Testis (tissue), 3 donors: ENCODE measurements around the gene TC2N. TPM values are rescaled to one million over a fixed set of nuclear protein-coding genes. Genes with fewer than 3 reads are reported as not detected.

ENCODE experiments used
- DNase-seq: peaks from one replicate; pipeline ENCODE4 v3.0.0-alpha.2; 2019
- H3K27ac ChIP-seq, 2 donors: fragments of 200-600 bp; sonication (generic); one replicate each; pipeline ENCODE4 v1.5.1; 2019
- H3K27me3 ChIP-seq: fragments of 200-600 bp; sonication (generic); one replicate; pipeline ENCODE4 v1.5.1; 2019
- H3K36me3 ChIP-seq: fragments of 200-600 bp; sonication (generic); one replicate; pipeline ENCODE4 v1.5.1; 2017; ENCODE audit warnings: low read depth; ENCODE audit errors: missing control alignments
- H3K4me1 ChIP-seq: fragments of 200-600 bp; sonication (generic); one replicate; pipeline ENCODE4 v1.5.1; 2019
- H3K4me3 ChIP-seq, 2 donors: fragments of 200-600 bp; sonication (generic); one replicate each; pipeline ENCODE4 v1.5.1; 2017 to 2019
- H3K9me3 ChIP-seq: fragments of 200-600 bp; sonication (generic); one replicate; pipeline ENCODE4 v1.5.1; 2017
- POLR2A ChIP-seq: fragments of 450-650 bp; IDR thresholded peaks from one replicate; pipeline ENCODE4 v1.6.1; 2017; ENCODE audit warnings: antibody characterized with exemption, mild to moderate bottlenecking, moderate library complexity
- WGBS, 2 donors: methylation state at CpG; one replicate each; pipeline ENCODE4 v1.1.5; 2018; 5-methylcytosine and 5-hydroxymethylcytosine counted together
- intact Hi-C: fragments of 100-400 bp; cut with DNase I; formaldehyde crosslinking; loops from one replicate; pipeline ENCODE4 v1.15.1; 2023; ENCODE audit warnings: low total_unique reads
- polyA plus RNA-seq: library from polyadenylated mRNA; stranded (reverse); fragments of 350-450 nt; fragmentation: Illumina TruSeq; extraction: RNeasy Lipid Tissue Mini Kit (QIAGEN cat#74804); gene quantifications from one replicate; pipeline ENCODE4 v1.2.3, GENCODE V29; 2014; ENCODE audit warnings: low read depth, low replicate concordance; ENCODE audit not compliant: insufficient read depth
- total RNA-seq, 2 donors: library from RNA; depleted of rRNA; stranded (reverse); fragments of >200 nt; gene quantifications; one replicate each; pipeline ENCODE4 v1.2.3, GENCODE V29; 2016
- TF ChIP-seq, protein P1 (sequence below), 3 experiments: fragments of 450-650 bp in 2 of 3; fragments of 200-600 bp in 1 of 3; sonication (generic) in 1 of 3; IDR thresholded peaks; one replicate each; pipeline ENCODE4 v1.5.1; 2016 to 2019; ENCODE audit warnings: antibody characterized with exemption in 3 of 3, mild to moderate bottlenecking in 2 of 3, moderate library complexity in 1 of 3

Gene TC2N
- total and polyA plus RNA-seq, 3 donors from 2014 or later: 17.2 to 24.3 (median 19.6) TPM

DNA sequence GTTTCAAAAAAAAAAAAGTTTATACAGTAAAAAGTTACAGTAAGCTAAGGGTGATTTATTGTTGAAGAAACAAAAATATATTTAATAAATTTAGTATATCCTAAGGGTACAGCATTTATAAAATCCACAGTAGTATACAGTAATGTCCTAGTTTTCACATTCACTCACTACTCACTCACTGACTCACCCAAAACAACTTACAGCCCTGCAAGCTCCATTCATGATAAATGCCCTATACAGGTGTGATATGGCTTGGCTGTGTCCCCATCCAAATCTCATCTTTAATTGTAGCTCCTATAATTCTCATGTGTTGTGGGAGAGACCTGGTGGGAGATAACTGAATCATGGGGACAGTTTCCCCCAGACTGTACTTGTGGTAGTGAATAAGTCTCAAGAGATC is 61.7 kb downstream of the TC2N start:
- intact Hi-C loops: no loop called here
- TF ChIP-seq POLR2A: no peak
- TF ChIP-seq, protein P1, sequence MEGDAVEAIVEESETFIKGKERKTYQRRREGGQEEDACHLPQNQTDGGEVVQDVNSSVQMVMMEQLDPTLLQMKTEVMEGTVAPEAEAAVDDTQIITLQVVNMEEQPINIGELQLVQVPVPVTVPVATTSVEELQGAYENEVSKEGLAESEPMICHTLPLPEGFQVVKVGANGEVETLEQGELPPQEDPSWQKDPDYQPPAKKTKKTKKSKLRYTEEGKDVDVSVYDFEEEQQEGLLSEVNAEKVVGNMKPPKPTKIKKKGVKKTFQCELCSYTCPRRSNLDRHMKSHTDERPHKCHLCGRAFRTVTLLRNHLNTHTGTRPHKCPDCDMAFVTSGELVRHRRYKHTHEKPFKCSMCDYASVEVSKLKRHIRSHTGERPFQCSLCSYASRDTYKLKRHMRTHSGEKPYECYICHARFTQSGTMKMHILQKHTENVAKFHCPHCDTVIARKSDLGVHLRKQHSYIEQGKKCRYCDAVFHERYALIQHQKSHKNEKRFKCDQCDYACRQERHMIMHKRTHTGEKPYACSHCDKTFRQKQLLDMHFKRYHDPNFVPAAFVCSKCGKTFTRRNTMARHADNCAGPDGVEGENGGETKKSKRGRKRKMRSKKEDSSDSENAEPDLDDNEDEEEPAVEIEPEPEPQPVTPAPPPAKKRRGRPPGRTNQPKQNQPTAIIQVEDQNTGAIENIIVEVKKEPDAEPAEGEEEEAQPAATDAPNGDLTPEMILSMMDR (IDR thresholded peaks at IDR 0.05): no peak
- Histone ChIP-seq H3K27me3 (no peaks in the 10 kb centered on the region), H3K4me1 (no peaks in the 10 kb centered on the region), H3K27ac (no peak overlapping the region), H3K36me3 (no peaks in the 10 kb centered on the region), H3K4me3 (no peak overlapping the region), H3K9me3 (no peaks in the 10 kb centered on the region)
- no peak for DNase-seq

DNA sequence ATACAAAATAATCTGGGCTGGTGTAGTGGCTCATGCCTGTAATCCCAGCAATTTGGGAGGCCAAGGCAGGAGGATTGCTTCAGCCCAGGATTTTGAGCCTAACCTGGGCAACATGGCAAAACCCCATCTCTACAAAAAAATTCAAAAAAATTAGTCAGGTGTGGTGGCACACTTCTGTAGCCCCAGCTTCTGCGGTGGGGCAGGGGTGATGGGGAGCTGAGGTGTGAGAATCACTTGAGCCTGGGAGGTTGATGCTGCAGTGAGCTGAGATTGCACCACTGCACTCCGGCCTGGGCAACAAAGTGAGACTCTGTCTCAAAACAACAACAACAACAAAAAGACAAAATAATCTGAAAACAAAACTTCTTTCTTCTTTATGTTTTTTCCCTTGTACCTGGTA is 66.0 kb downstream of the TC2N start:
- no peaks in the 10 kb centered on the region for H3K36me3 ChIP-seq
- H3K4me3 ChIP-seq: no peak overlapping the region
- no peak overlapping the region for H3K27ac ChIP-seq
- intact Hi-C loops: no loop called here
- H3K9me3 ChIP-seq: no peaks in the 10 kb centered on the region
- 92 to 99% methylated on average over 2 of the region's 2 CpGs for WGBS, 2 donors
- DNase-seq: no peak
- no peaks in the 10 kb centered on the region for H3K27me3 ChIP-seq
- no peak for TF ChIP-seq POLR2A
- TF ChIP-seq, protein P1 (IDR thresholded peaks at IDR 0.05): no peak
- H3K4me1 ChIP-seq: no peaks in the 10 kb centered on the region

DNA sequence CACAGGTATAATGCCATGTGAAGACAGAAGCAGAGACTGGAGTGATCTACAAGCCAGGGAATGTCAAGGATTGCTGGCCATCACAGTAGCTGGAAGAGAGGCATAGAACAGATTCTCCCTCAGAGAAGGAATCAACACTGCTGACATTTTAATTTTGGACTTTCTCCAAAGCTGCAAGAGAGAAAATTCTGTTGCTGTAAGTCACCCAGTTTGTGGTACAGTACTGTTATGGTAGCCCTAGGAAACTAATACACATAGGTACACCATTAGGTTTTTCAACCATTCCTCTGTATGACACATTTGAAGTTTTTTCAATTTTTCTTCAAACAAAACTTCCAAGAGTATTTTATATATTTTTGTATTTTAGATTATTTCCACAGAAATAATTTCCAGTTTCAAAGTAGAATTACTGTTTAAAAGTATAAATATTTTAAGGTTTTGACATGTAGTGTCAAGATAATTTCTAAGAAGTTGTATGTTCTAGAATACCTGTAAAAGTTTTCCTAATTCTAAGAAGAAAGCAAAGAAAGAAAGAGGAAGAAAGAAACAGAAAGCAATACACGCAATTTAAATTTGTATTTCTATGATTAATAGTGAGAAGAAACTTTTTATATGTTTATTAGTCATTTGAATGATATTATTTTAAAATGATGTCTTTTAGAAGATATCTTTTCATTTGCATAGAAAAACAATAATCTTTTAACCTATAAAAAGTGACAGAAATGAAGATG is 70.6 kb downstream of the TC2N start:
- DNase-seq: no peak
- 89 to 97% methylated on average over 1 of the region's 1 CpG for WGBS, 2 donors
- H3K4me3 ChIP-seq: no peak overlapping the region
- intact Hi-C loops: no loop called here
- no peaks in the 10 kb centered on the region for H3K36me3 ChIP-seq
- H3K4me1 ChIP-seq: no peaks in the 10 kb centered on the region
- no peaks in the 10 kb centered on the region for H3K9me3 ChIP-seq
- H3K27ac ChIP-seq: no peak overlapping the region
- no peaks in the 10 kb centered on the region for H3K27me3 ChIP-seq
- TF ChIP-seq, protein P1 (IDR thresholded peaks at IDR 0.05): no peak
- no peak for TF ChIP-seq POLR2A

DNA sequence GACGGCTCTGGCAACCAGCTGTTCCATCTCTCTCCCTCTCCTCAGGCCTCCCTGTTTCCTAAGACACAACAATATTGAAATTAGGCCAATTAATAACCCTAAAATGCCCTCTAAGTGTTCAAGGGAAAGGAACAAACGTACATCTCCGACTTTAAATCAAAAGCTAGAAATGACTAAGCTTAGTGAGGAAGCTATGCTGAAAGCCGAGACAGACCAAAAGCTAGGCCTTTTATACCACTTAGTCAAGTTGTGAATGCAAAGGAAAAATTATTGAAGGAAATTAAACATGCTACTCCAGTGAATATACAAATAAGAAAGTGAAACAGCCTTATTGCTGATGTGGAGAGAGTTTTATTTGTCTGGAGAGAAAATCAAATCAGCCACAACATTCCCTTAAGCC is 73.6 kb downstream of the TC2N start:
- no peak for DNase-seq
- Histone ChIP-seq H3K27ac (no peak overlapping the region), H3K4me1 (no peaks in the 10 kb centered on the region), H3K36me3 (no peaks in the 10 kb centered on the region), H3K4me3 (no peak overlapping the region), H3K9me3 (no peaks in the 10 kb centered on the region), H3K27me3 (no peaks in the 10 kb centered on the region)
- WGBS, 2 donors: 84 to 94% methylated on average over 4 of the region's 4 CpGs
- TF ChIP-seq, protein P1 (IDR thresholded peaks at IDR 0.05): no peak
- no peak for TF ChIP-seq POLR2A
- intact Hi-C loops: no loop called here

DNA sequence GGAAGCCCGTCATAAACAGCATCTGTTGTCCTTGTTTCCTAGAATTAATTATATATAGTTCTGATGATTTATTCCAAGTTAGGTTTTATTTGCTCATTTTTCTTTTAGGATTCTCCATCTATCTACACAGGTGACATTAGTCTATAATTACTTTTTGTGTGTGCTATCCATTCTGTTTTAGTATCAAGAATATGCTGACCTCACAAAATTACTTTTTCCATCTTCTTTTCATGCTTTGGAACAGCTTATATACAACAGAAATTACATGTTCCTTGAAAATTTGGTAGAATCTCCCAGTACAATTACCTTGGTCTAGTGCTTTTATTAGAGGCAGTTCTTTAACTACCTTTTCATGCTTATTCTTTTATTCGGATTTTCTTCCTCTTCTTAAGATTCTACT is 81.1 kb downstream of the TC2N start:
- no peak for DNase-seq
- intact Hi-C loops: no loop called here
- Histone ChIP-seq H3K27me3 (no peaks in the 10 kb centered on the region), H3K36me3 (no peaks in the 10 kb centered on the region), H3K4me1 (no peaks in the 10 kb centered on the region), H3K27ac (no peak overlapping the region), H3K9me3 (no peaks in the 10 kb centered on the region), H3K4me3 (no peak overlapping the region)
- TF ChIP-seq, protein P1 (IDR thresholded peaks at IDR 0.05): no peak
- no peak for TF ChIP-seq POLR2A
- 95 to 96% methylated on average over 2 of the region's 2 CpGs for WGBS, 2 donors
